Retinal pigment epithelial cell (primary cell): ENCODE results near the gene BRPF1.
A peak's percentile ranks its signal among the peaks of the same experiment; 100 is the strongest.

Source experiments
- DNase-seq: peaks from one replicate; pipeline ENCODE4 v3.0.0-alpha.2; 2010; ENCODE audit warnings: low read depth
- H3K4me3 ChIP-seq: 2 replicates; pipeline ENCODE4 v1.5.1; 2011; ENCODE audit warnings: mild to moderate bottlenecking, low read length, control low read depth, moderate library complexity
- TF ChIP-seq, protein P1 (sequence below): conservative IDR thresholded peaks from 2 replicates; pipeline ENCODE4 v1.5.1; 2011; ENCODE audit warnings: low read depth, low read length, control low read depth, inconsistent platforms

BRPF1 gene

GRCh38 chr3:9713142-9713541, 18.4 kb upstream of the BRPF1 start:
- no peak for DNase-seq
- H3K4me3 ChIP-seq: no peak overlapping the region
- TF ChIP-seq, protein P1, sequence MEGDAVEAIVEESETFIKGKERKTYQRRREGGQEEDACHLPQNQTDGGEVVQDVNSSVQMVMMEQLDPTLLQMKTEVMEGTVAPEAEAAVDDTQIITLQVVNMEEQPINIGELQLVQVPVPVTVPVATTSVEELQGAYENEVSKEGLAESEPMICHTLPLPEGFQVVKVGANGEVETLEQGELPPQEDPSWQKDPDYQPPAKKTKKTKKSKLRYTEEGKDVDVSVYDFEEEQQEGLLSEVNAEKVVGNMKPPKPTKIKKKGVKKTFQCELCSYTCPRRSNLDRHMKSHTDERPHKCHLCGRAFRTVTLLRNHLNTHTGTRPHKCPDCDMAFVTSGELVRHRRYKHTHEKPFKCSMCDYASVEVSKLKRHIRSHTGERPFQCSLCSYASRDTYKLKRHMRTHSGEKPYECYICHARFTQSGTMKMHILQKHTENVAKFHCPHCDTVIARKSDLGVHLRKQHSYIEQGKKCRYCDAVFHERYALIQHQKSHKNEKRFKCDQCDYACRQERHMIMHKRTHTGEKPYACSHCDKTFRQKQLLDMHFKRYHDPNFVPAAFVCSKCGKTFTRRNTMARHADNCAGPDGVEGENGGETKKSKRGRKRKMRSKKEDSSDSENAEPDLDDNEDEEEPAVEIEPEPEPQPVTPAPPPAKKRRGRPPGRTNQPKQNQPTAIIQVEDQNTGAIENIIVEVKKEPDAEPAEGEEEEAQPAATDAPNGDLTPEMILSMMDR: no peak

DNA sequence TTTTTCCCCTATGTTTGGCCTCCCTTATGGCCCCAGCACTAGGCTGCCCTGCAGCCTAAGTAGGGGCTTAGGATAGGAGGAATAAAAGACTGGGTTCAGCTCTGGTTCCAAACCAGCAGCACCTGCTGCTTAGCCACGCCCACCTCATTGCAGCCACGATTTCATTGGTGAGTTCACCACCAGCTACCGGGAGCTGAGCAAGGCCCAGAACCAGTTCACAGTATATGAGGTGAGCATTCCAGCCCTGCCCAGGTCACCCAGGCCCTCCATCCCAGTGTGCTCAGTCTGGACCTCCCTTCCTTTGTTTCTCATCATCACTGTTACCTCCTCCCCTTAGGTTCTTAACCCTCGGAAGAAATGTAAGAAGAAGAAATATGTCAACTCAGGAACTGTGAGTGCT, 16.4 kb upstream of the BRPF1 start:
- no peak for DNase-seq
- TF ChIP-seq, protein P1: no peak
- H3K4me3 ChIP-seq: no peak overlapping the region

- TF ChIP-seq, protein P1: peak; percentile 81
- no peak overlapping the region for H3K4me3 ChIP-seq
- peak; percentile 43 for DNase-seq
These were observed 15.6 kb upstream of the BRPF1 start for GRCh38 chr3:9715764-9716437.

- TF ChIP-seq, protein P1: no peak
- DNase-seq: no peak
- no peak overlapping the region for H3K4me3 ChIP-seq
These were observed 14.6 kb upstream of the BRPF1 start for GRCh38 chr3:9716801-9717555.

DNA sequence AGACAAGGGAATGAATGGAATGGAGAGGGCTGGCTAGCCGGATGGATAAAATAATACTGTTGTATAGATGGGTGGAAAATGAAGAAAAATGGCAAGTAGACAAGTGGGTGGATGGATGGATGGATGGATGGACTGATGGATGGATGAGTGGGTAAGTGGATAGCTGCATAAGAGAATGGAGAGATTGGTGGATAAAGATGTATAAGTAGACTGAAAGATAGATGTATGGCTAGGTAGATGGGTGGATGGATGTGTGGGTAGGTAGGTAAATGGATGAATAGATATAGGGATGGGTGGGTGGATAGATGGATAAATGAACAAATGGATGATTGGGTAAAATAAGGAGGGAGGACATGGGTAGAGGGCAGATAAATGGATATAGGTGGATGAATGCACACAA, 14.0 kb upstream of the BRPF1 start:
- TF ChIP-seq, protein P1: no peak
- no peak for DNase-seq
- H3K4me3 ChIP-seq: no peak overlapping the region

DNA sequence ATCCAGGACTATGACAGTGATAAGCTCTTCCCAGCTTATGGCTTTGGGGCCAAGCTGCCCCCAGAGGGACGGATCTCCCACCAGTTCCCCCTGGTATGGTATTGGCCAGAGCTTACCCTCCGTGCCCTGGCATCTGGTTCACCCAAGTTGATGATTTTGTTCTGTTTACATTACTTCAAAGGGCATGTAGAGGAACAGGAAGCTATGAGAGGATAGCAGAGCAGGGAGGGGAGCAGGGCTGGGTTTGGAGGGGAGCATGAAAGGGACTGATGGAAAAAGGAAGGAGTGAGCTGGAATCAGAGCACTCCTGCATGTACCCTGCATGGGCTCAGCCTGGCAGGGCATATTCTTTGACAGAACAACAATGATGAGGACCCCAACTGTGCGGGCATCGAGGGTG, 13.4 kb upstream of the BRPF1 start:
- H3K4me3 ChIP-seq: no peak overlapping the region
- TF ChIP-seq, protein P1: no peak
- DNase-seq: no peak
